SK-N-SH treated with all-trans-retinoic acid at 6 μM for 48 hours (cell line): ENCODE results near the gene GNAS.
"Not testable (repeated sequence)": the region's sequence is repeated elsewhere in the genome, so short reads cannot be mapped to it uniquely, and the experiment has no call there.

ENCODE experiments used
- ATAC-seq: fragments of 200-7000 bp; cut with Tn5 transposase; 3 replicates; pipeline ENCODE4 v1.9.1; 2020; ENCODE audit warnings: mild to moderate bottlenecking, moderate library complexity
- ARNTL ChIP-seq: fragments of 450-650 bp; formaldehyde crosslinking; IDR thresholded peaks from 2 replicates; pipeline ENCODE4 v1.5.0; 2020; ENCODE audit warnings: low read depth, mild to moderate bottlenecking, moderate library complexity, borderline replicate concordance
- BACH2 ChIP-seq: fragments of 250-450 bp; sonication (Bioruptor Pico); IDR thresholded peaks from 2 replicates; pipeline ENCODE4 v1.9.0; 2021; ENCODE audit warnings: mild to moderate bottlenecking, borderline replicate concordance
- CREB5 ChIP-seq: fragments of 250-450 bp; sonication (Bioruptor Pico); IDR thresholded peaks from 2 replicates; pipeline ENCODE4 v1.5.1; 2020; ENCODE audit warnings: low read depth, mild to moderate bottlenecking, moderate library complexity
- CSDC2 ChIP-seq: fragments of 250-450 bp; sonication (Bioruptor Pico); IDR thresholded peaks from 2 replicates; pipeline ENCODE4 v1.5.0; 2020; ENCODE audit warnings: mild to moderate bottlenecking, moderate library complexity
- CSRNP3 ChIP-seq: fragments of 250-450 bp; sonication (Bioruptor Pico); IDR thresholded peaks from 2 replicates; pipeline ENCODE4 v1.5.1; 2021; ENCODE audit warnings: mild to moderate bottlenecking, moderate library complexity
- ESRRG ChIP-seq: fragments of 250-450 bp; sonication (Bioruptor Pico); IDR thresholded peaks from 2 replicates; pipeline ENCODE4 v1.6.1; 2021; ENCODE audit warnings: mild to moderate bottlenecking
- GLIS3 ChIP-seq: fragments of 250-450 bp; sonication (Bioruptor Pico); IDR thresholded peaks from 2 replicates; pipeline ENCODE4 v1.5.0; 2020; ENCODE audit warnings: mild to moderate bottlenecking, moderate library complexity
- ISL1 ChIP-seq: fragments of 250-450 bp; sonication (Bioruptor Pico); IDR thresholded peaks from 2 replicates; pipeline ENCODE4 v2.1.2; 2022; ENCODE audit warnings: mild to moderate bottlenecking, moderate library complexity
- OSR1 ChIP-seq: fragments of 250-450 bp; sonication (Bioruptor Pico); IDR thresholded peaks from 2 replicates; pipeline ENCODE4 v1.8.0; 2022; ENCODE audit warnings: moderate library complexity, mild to moderate bottlenecking, inconsistent platforms
- PATZ1 ChIP-seq: fragments of 250-450 bp; sonication (Bioruptor Pico); IDR thresholded peaks from 2 replicates; pipeline ENCODE4 v1.8.0; 2020; ENCODE audit warnings: mild to moderate bottlenecking, moderate library complexity, borderline replicate concordance
- PPARA ChIP-seq: fragments of 250-450 bp; sonication (Bioruptor Pico); IDR thresholded peaks from 2 replicates; pipeline ENCODE4 v1.5.0; 2020; ENCODE audit warnings: mild to moderate bottlenecking, borderline replicate concordance
- SNAI2 ChIP-seq: fragments of 250-450 bp; sonication (Bioruptor Pico); IDR thresholded peaks from 2 replicates; pipeline ENCODE4 v1.5.0; 2020; ENCODE audit warnings: mild to moderate bottlenecking, moderate library complexity
- TOX ChIP-seq: fragments of 250-450 bp; sonication (Bioruptor Pico); IDR thresholded peaks from 2 replicates; pipeline ENCODE4 v1.8.0; 2021; ENCODE audit warnings: mild to moderate bottlenecking, moderate library complexity, borderline replicate concordance
- TSHZ2 ChIP-seq: fragments of 250-450 bp; sonication (Bioruptor Pico); IDR thresholded peaks from 2 replicates; pipeline ENCODE4 v1.5.0; 2020; ENCODE audit warnings: mild to moderate bottlenecking, moderate library complexity
- ZFP3 ChIP-seq: fragments of 250-450 bp; sonication (Bioruptor Pico); IDR thresholded peaks from 2 replicates; pipeline ENCODE4 v1.5.0; 2020; ENCODE audit warnings: mild to moderate bottlenecking, moderate library complexity
- ZFP30 ChIP-seq: fragments of 450-650 bp; formaldehyde crosslinking; IDR thresholded peaks from 2 replicates; pipeline ENCODE4 v1.5.0; 2022; ENCODE audit warnings: mild to moderate bottlenecking, moderate library complexity
- ZNF565 ChIP-seq: fragments of 450-650 bp; formaldehyde crosslinking; conservative IDR thresholded peaks from 2 replicates; pipeline ENCODE4 v1.5.0; 2020; ENCODE audit warnings: low read depth, mild to moderate bottlenecking, moderate library complexity
- ZNF70 ChIP-seq: fragments of 450-650 bp; formaldehyde crosslinking; IDR thresholded peaks from 2 replicates; pipeline ENCODE4 v1.5.0; 2020; ENCODE audit warnings: mild to moderate bottlenecking, moderate library complexity
- ZNF8 ChIP-seq: fragments of 450-650 bp; formaldehyde crosslinking; IDR thresholded peaks from 2 replicates; pipeline ENCODE4 v1.5.0; 2020; ENCODE audit warnings: mild to moderate bottlenecking, moderate library complexity

GNAS gene

GRCh38 chr20:58816957-58817651 lies 35.4 kb upstream of the GNAS start (continued):
- TF ChIP-seq PATZ1 (CRISPR knock-in tag) (no peak), CSDC2 (CRISPR knock-in tag) (no peak), ZNF8 (CRISPR knock-in tag) (no peak)

GRCh38 chr20:58817748-58818147 lies 34.8 kb upstream of the GNAS start:
- no peak for ATAC-seq
- TF ChIP-seq CSRNP3 = no peak
- TF ChIP-seq PPARA (CRISPR knock-in tag) = no peak
- no peak for TF ChIP-seq ESRRG (CRISPR knock-in tag)
- TF ChIP-seq CREB5 (CRISPR knock-in tag) = no peak
- no peak for TF ChIP-seq ZFP30 (CRISPR knock-in tag)
- no peak for TF ChIP-seq ZNF8 (CRISPR knock-in tag)
- no peak for TF ChIP-seq PATZ1 (CRISPR knock-in tag)

- TF ChIP-seq OSR1 = no peak
- no peak for TF ChIP-seq ZFP3
- TF ChIP-seq BACH2 (CRISPR knock-in tag) = no peak
- TF ChIP-seq ARNTL (CRISPR knock-in tag) = no peak
- no peak for TF ChIP-seq ISL1 (CRISPR knock-in tag)
- no peak; the same call in 1 of the 3 replicates for ATAC-seq
Observed at GRCh38 chr20:58818586-58819285, 33.8 kb upstream of the GNAS start.

GRCh38 chr20:58819921-58820320 lies 32.6 kb upstream of the GNAS start:
- no peak for ATAC-seq
- TF ChIP-seq ISL1 (CRISPR knock-in tag) = no peak
- TF ChIP-seq TOX (CRISPR knock-in tag) = no peak
- TF ChIP-seq ZFP3 = no peak
- TF ChIP-seq OSR1 = no peak
- no peak for TF ChIP-seq TSHZ2 (CRISPR knock-in tag)
- TF ChIP-seq ZNF8 (CRISPR knock-in tag) = no peak
- no peak for TF ChIP-seq GLIS3
- TF ChIP-seq SNAI2 = no peak
- no peak for TF ChIP-seq ZNF70 (CRISPR knock-in tag)
- no peak for TF ChIP-seq ZNF565 (CRISPR knock-in tag)

GRCh38 chr20:58820515-58820914 lies 32.0 kb upstream of the GNAS start:
- not testable (repeated sequence) for ATAC-seq
